K562 (cell line): Measurements from ENCODE around the gene NACC1. TPM values are rescaled to one million over a fixed set of nuclear protein-coding genes. Genes with fewer than 3 reads are reported as not detected.

Source experiments
- ARHGAP35 ChIP-seq: fragments of 450-650 bp; IDR thresholded peaks from 2 replicates; pipeline ENCODE4 v1.6.1; 2018; ENCODE audit not compliant: partially characterized antibody
- CBFA2T3 ChIP-seq: fragments of 450-650 bp; IDR thresholded peaks from 2 replicates; pipeline ENCODE4 v1.6.1; 2017
- CHD2 ChIP-seq: IDR thresholded peaks from 2 replicates; pipeline ENCODE4 v1.6.1; 2011; ENCODE audit warnings: low read depth, low read length
- CREM ChIP-seq: IDR thresholded peaks from 2 replicates; pipeline ENCODE4 v1.6.1; 2014; ENCODE audit warnings: antibody characterized with exemption, low read depth
- ETV5 ChIP-seq: sonication (generic); formaldehyde crosslinking; IDR thresholded peaks from 2 replicates; pipeline ENCODE4 v1.4.0; 2020; ENCODE audit warnings: low read depth, mild to moderate bottlenecking, missing genetic modification reagents
- MEIS2 ChIP-seq: fragments of 450-650 bp; IDR thresholded peaks from 2 replicates; pipeline ENCODE4 v1.6.1; 2014; ENCODE audit warnings: mild to moderate bottlenecking; ENCODE audit not compliant: partially characterized antibody
- NBN ChIP-seq: fragments of 450-650 bp; IDR thresholded peaks from 2 replicates; pipeline ENCODE4 v1.6.1; 2016; ENCODE audit warnings: low read depth, mild to moderate bottlenecking
- POLR2B ChIP-seq: fragments of 450-650 bp; IDR thresholded peaks from 2 replicates; pipeline ENCODE4 v1.6.1; 2018; ENCODE audit warnings: low read depth; ENCODE audit not compliant: partially characterized antibody
- SMARCA5 ChIP-seq: fragments of 450-650 bp; IDR thresholded peaks from 2 replicates; pipeline ENCODE4 v1.6.1; 2016
- ZNF57 ChIP-seq: fragments of 450-650 bp; formaldehyde crosslinking; IDR thresholded peaks from 2 replicates; pipeline ENCODE4 v1.4.0; 2020; ENCODE audit warnings: mild to moderate bottlenecking, moderate library complexity
- ZNF592 ChIP-seq: fragments of 450-650 bp; IDR thresholded peaks from 2 replicates; pipeline ENCODE4 v1.6.1; 2017; ENCODE audit warnings: antibody characterized with exemption, mild to moderate bottlenecking
- polyA plus RNA-seq, 8 experiments: library from polyadenylated mRNA; depleted of rRNA in 4 of 8; stranded (reverse) in 5 of 8; unstranded in 3 of 8; fragments of >200 nt; fragmentation: Nextera tagmentation in 2 of 8; fragmentation: Illumina TruSeq in 1 of 8; extraction: Ambion mirVana in 2 of 8; extraction: Trizol in 1 of 8; gene quantifications; 2 replicates each; pipeline versions ENCODE4 v1.2.1 to v1.2.3, GENCODE V29; 2011 to 2014; ENCODE audit warnings: inconsistent platforms in 1 of 8, missing spikeins in 1 of 8
- total RNA-seq, 7 experiments: library from RNA; depleted of rRNA in 6 of 7; stranded (reverse); fragments of >200 nt in 6 of 7; fragmentation: Illumina TruSeq in 2 of 7; extraction: Trizol in 2 of 7; gene quantifications; 2 replicates each; pipeline versions ENCODE4 v1.2.1 to v1.2.3, GENCODE V29; 2011 to 2021; ENCODE audit warnings: low replicate concordance in 1 of 7
- TF ChIP-seq, protein P1 (sequence below): fragments of 200-800 bp; sonication (Bioruptor generic); IDR thresholded peaks from 2 replicates; pipeline ENCODE4 v1.6.1; 2016; ENCODE audit warnings: missing genetic modification characterization, missing compliant biosample characterization
- TF ChIP-seq, protein P2 (sequence below): sonication (generic); formaldehyde crosslinking; IDR thresholded peaks from 2 replicates; pipeline ENCODE4 v1.8.0; 2023; ENCODE audit warnings: missing genetic modification reagents, mild to moderate bottlenecking, borderline replicate concordance

NACC1 gene
- total and polyA plus RNA-seq, 9 of the 15 experiments (the other 6 are each of a cell fraction or from before 2014, with no cell fraction given): 0.04 to 96.6 (median 25.8) TPM

- TF ChIP-seq SMARCA5 (peak; percentile 57; the same call in 1 of the 2 replicates), NBN (peak; percentile 66), ETV5 (CRISPR knock-in tag) (peak; percentile 48; the same call in 1 of the 2 replicates), ARHGAP35 (peak; percentile 58), POLR2B (peak; percentile 27), CHD2 (no peak), ZNF592 (no peak), ZNF57 (CRISPR knock-in tag) (no peak), CREM (no peak), CBFA2T3 (peak; percentile 20; the same call in 1 of the 2 replicates), MEIS2 (no peak)
- TF ChIP-seq, protein P1, sequence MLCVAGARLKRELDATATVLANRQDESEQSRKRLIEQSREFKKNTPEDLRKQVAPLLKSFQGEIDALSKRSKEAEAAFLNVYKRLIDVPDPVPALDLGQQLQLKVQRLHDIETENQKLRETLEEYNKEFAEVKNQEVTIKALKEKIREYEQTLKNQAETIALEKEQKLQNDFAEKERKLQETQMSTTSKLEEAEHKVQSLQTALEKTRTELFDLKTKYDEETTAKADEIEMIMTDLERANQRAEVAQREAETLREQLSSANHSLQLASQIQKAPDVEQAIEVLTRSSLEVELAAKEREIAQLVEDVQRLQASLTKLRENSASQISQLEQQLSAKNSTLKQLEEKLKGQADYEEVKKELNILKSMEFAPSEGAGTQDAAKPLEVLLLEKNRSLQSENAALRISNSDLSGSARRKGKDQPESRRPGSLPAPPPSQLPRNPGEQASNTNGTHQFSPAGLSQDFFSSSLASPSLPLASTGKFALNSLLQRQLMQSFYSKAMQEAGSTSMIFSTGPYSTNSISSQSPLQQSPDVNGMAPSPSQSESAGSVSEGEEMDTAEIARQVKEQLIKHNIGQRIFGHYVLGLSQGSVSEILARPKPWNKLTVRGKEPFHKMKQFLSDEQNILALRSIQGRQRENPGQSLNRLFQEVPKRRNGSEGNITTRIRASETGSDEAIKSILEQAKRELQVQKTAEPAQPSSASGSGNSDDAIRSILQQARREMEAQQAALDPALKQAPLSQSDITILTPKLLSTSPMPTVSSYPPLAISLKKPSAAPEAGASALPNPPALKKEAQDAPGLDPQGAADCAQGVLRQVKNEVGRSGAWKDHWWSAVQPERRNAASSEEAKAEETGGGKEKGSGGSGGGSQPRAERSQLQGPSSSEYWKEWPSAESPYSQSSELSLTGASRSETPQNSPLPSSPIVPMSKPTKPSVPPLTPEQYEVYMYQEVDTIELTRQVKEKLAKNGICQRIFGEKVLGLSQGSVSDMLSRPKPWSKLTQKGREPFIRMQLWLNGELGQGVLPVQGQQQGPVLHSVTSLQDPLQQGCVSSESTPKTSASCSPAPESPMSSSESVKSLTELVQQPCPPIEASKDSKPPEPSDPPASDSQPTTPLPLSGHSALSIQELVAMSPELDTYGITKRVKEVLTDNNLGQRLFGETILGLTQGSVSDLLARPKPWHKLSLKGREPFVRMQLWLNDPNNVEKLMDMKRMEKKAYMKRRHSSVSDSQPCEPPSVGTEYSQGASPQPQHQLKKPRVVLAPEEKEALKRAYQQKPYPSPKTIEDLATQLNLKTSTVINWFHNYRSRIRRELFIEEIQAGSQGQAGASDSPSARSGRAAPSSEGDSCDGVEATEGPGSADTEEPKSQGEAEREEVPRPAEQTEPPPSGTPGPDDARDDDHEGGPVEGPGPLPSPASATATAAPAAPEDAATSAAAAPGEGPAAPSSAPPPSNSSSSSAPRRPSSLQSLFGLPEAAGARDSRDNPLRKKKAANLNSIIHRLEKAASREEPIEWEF (CRISPR knock-in tag): no peak
- TF ChIP-seq, protein P2, sequence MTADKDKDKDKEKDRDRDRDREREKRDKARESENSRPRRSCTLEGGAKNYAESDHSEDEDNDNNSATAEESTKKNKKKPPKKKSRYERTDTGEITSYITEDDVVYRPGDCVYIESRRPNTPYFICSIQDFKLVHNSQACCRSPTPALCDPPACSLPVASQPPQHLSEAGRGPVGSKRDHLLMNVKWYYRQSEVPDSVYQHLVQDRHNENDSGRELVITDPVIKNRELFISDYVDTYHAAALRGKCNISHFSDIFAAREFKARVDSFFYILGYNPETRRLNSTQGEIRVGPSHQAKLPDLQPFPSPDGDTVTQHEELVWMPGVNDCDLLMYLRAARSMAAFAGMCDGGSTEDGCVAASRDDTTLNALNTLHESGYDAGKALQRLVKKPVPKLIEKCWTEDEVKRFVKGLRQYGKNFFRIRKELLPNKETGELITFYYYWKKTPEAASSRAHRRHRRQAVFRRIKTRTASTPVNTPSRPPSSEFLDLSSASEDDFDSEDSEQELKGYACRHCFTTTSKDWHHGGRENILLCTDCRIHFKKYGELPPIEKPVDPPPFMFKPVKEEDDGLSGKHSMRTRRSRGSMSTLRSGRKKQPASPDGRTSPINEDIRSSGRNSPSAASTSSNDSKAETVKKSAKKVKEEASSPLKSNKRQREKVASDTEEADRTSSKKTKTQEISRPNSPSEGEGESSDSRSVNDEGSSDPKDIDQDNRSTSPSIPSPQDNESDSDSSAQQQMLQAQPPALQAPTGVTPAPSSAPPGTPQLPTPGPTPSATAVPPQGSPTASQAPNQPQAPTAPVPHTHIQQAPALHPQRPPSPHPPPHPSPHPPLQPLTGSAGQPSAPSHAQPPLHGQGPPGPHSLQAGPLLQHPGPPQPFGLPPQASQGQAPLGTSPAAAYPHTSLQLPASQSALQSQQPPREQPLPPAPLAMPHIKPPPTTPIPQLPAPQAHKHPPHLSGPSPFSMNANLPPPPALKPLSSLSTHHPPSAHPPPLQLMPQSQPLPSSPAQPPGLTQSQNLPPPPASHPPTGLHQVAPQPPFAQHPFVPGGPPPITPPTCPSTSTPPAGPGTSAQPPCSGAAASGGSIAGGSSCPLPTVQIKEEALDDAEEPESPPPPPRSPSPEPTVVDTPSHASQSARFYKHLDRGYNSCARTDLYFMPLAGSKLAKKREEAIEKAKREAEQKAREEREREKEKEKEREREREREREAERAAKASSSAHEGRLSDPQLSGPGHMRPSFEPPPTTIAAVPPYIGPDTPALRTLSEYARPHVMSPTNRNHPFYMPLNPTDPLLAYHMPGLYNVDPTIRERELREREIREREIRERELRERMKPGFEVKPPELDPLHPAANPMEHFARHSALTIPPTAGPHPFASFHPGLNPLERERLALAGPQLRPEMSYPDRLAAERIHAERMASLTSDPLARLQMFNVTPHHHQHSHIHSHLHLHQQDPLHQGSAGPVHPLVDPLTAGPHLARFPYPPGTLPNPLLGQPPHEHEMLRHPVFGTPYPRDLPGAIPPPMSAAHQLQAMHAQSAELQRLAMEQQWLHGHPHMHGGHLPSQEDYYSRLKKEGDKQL (CRISPR knock-in tag): no peak
These were observed 18.0 kb upstream of the NACC1 start (continued) for GRCh38 chr19:13100031-13100588.
